Stimulated activated CD4-positive, alpha-beta T cell treated with anti-CD3 and anti-CD28 coated beads, Interleukin-12 subunit alpha, Interleukin-12 subunit beta, amount 100 ng/mL, for 24 hours (primary cell): ENCODE measurements around the gene KRTAP15-1.

Experiments used
- DNase-seq, 2 experiments: peaks; one replicate each; pipeline ENCODE4 v3.0.0-alpha.2; 2020; ENCODE audit warnings: low read depth in 2 of 2

Gene KRTAP15-1

DNA sequence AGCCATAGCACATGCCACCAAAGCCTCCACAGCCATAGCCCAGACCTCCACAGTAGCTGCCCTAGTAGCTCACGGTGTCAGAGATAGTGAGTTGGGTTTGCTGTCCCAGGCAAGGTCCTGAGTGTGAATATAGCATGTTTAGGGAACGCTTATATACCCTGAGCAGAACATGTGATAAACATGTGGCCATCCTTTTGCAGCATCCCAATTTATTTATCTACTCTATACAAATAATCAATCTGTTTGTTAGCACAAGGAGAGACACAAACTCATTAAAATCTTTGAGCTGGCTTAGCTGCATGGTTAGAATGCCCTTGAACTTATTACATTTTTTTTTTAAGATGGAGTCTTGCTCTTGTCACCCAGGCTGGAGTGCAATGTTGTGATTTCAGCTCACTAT lies 47.3 kb downstream of the KRTAP15-1 start, which contains the start of gene KRTAP19-2:
KRTAP19-2 (minus strand) TSS at position 101 of the 400 bp plus-strand sequence; CDS start at position 13, 88 bp downstream.
- DNase-seq = no peak
